GM12873 (cell line): Measurements from ENCODE around the gene MAP3K5.

ENCODE experiments used
- TF ChIP-seq, protein P1 (sequence below): IDR thresholded peaks from 2 replicates; pipeline ENCODE4 v1.5.1; 2012; ENCODE audit warnings: low read depth, mild to moderate bottlenecking, moderate library complexity, low read length, control low read depth; ENCODE audit not compliant: insufficient read depth; ENCODE audit errors: missing control alignments

MAP3K5 gene

GRCh38 chr6:136552054-136552453 lies 240.2 kb downstream of the MAP3K5 start:
- TF ChIP-seq, protein P1, sequence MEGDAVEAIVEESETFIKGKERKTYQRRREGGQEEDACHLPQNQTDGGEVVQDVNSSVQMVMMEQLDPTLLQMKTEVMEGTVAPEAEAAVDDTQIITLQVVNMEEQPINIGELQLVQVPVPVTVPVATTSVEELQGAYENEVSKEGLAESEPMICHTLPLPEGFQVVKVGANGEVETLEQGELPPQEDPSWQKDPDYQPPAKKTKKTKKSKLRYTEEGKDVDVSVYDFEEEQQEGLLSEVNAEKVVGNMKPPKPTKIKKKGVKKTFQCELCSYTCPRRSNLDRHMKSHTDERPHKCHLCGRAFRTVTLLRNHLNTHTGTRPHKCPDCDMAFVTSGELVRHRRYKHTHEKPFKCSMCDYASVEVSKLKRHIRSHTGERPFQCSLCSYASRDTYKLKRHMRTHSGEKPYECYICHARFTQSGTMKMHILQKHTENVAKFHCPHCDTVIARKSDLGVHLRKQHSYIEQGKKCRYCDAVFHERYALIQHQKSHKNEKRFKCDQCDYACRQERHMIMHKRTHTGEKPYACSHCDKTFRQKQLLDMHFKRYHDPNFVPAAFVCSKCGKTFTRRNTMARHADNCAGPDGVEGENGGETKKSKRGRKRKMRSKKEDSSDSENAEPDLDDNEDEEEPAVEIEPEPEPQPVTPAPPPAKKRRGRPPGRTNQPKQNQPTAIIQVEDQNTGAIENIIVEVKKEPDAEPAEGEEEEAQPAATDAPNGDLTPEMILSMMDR: no peak

DNA sequence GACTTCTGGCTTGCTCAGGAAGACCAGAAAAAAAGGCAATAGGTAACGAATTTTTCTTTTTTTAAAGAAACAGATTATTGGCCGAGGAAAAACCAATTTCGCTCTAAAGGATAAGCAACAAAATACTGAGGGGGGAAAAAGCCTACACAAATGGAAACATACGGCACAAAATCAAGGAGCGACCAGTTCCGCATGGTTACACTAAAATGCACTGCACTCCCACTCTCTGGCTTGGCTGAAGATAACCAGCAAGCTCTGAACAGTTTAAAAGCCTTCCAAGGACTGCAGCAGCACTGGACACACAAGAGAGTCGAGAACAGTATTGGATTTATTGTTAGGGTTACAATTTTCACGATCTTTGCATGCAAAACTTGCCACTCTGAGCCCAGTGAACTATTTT lies 241.2 kb downstream of the MAP3K5 start:
- TF ChIP-seq, protein P1: no peak

DNA sequence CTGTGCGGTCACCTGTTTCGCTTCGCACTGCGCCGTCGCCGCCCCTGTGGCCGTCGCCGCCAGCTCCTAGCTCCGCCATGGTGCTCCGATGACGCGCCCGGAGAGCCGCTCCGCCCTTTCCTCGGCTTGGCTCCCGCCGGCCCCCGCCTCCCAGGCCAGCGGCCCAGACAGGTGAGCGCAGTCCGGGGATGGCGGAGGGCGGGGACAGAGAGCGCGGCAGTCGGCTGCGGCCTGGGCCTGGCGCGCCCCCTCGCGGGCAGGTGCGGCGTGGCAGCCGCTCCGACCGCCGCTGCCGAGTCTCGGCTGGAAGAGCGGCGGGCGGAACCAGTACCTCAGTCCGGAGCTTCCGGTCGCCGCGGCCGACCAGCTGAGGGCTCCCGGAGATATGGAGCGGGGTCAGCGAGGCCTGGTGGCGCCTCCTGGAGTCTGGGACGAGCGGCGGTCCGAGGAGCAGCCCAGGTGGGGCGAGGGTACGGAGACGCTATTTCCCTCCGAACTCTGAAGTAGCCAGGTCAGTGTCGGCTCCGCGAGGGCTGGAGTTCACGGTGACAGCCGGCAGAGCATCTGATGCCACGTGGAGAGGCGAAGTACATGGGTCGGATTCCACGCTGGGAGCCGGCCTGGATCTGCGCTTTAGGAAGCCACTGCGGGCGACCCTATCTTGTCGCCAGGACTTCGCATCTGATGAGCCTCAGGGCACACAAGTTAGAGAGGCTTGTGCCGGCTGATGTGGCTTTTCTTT lies 241.8 kb downstream of the MAP3K5 start, which contains the start of gene MAP7:
MAP7 (minus strand) TSS at position 93 of the 742 bp plus-strand sequence; CDS start at position 79, 14 bp downstream.
- TF ChIP-seq, protein P1: peak; percentile 81

GRCh38 chr6:136550045-136550329 lies 242.3 kb downstream of the MAP3K5 start:
- TF ChIP-seq, protein P1: no peak

GRCh38 chr6:136549300-136550044 lies 242.8 kb downstream of the MAP3K5 start:
- TF ChIP-seq, protein P1: peak; percentile 1

DNA sequence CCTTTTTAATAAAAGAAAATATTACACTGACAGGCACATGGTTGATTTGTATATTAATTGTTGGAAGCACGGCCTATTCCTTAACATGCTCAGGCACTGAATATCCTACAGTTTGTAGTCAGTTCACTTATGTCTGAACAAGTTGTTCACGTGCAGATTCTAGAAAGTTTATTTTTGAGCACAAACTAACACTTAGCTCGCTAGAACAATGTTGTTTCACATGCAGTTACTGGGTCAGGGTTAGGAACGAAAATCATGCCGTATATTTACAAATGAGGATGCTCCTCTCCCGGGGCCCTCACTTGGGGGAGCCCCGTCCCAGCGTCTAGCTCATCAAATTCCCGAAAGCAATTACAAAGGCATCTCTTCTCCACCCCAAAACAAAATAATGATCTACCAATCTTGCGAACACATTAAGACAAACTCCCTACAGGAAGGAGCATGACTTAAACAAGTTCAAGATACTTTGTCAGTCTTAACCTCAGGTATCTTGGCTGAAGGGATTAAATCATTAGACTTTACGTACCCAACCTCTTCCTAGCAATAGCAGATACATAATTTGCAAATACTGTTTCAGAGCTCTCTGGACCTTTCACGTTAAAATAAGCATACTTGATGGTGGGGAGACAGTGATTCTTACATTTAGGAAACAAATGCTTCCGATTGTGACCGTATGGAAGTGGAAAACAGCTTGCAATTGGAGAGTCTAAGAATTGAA lies 243.5 kb downstream of the MAP3K5 start:
- TF ChIP-seq, protein P1: no peak

DNA sequence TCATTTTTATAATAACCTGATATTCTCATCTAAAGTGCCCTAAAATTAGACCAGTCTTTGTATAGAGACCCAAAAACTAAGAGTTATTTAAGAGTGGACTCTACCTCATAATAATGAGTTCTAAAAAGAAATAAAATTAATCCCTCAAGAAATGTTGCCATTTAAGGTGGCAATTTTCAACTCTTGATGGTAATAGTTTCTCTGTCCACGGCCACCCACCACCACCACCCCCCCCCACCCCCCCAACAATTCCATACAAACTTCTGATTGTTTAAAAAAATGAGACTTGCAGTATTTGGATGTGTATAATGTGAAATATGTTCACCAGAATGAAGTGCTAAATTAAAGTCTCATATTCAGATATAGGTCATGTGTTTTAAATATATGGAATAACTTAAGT lies 244.4 kb downstream of the MAP3K5 start:
- TF ChIP-seq, protein P1: no peak
